Measurements from ENCODE around the gene EEPD1.

DNA sequence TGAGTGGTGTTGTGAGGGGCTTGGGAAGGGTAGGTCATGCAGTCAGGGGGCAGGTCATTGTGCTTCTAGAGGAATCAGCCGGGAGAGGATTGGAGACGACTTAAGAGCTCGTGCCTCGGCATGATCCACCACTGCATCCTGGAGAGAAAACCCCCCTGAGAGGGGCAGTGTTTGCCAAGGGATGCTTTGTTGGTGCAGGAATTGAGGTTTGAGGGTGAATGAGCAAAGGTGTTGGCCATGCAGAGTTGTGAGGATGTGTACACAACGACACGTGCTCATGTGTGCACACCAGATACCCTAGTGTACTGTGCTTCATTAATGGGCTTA lies 151.0 kb downstream of the EEPD1 start:
- TF ChIP-seq, protein P1, sequence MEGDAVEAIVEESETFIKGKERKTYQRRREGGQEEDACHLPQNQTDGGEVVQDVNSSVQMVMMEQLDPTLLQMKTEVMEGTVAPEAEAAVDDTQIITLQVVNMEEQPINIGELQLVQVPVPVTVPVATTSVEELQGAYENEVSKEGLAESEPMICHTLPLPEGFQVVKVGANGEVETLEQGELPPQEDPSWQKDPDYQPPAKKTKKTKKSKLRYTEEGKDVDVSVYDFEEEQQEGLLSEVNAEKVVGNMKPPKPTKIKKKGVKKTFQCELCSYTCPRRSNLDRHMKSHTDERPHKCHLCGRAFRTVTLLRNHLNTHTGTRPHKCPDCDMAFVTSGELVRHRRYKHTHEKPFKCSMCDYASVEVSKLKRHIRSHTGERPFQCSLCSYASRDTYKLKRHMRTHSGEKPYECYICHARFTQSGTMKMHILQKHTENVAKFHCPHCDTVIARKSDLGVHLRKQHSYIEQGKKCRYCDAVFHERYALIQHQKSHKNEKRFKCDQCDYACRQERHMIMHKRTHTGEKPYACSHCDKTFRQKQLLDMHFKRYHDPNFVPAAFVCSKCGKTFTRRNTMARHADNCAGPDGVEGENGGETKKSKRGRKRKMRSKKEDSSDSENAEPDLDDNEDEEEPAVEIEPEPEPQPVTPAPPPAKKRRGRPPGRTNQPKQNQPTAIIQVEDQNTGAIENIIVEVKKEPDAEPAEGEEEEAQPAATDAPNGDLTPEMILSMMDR (IDR thresholded peaks at IDR 0.05) = no peak
- TF ChIP-seq RAD21 (conservative IDR thresholded peaks at IDR 0.05 in 1 of 2, IDR thresholded peaks at IDR 0.05 in 1 of 2) (no peak), MYC (IDR thresholded peaks at IDR 0.05; ENCODE audit: borderline replicate concordance, low read length) (no peak), POLR2A (IDR thresholded peaks at IDR 0.05; ENCODE audit: low read length) (no peak), KDM1A (IDR thresholded peaks at IDR 0.05; ENCODE audit: low read depth) (no peak), RCOR1 (IDR thresholded peaks at IDR 0.05; ENCODE audit: low read depth, low read length) (no peak), ESRRA (IDR thresholded peaks at IDR 0.05; ENCODE audit: borderline replicate concordance, low read length) (no peak), BHLHE40 (IDR thresholded peaks at IDR 0.05; ENCODE audit: low read depth, low read length) (no peak), POLR2AphosphoS2 (conservative IDR thresholded peaks at IDR 0.05; ENCODE audit: low read length) (no peak), SREBF2 (IDR thresholded peaks at IDR 0.05) (no peak)
- TF ChIP-seq, protein P2, sequence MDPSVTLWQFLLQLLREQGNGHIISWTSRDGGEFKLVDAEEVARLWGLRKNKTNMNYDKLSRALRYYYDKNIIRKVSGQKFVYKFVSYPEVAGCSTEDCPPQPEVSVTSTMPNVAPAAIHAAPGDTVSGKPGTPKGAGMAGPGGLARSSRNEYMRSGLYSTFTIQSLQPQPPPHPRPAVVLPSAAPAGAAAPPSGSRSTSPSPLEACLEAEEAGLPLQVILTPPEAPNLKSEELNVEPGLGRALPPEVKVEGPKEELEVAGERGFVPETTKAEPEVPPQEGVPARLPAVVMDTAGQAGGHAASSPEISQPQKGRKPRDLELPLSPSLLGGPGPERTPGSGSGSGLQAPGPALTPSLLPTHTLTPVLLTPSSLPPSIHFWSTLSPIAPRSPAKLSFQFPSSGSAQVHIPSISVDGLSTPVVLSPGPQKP (IDR thresholded peaks at IDR 0.05; ENCODE audit: low read depth, low read length) = no peak
- TF ChIP-seq, protein P3, sequence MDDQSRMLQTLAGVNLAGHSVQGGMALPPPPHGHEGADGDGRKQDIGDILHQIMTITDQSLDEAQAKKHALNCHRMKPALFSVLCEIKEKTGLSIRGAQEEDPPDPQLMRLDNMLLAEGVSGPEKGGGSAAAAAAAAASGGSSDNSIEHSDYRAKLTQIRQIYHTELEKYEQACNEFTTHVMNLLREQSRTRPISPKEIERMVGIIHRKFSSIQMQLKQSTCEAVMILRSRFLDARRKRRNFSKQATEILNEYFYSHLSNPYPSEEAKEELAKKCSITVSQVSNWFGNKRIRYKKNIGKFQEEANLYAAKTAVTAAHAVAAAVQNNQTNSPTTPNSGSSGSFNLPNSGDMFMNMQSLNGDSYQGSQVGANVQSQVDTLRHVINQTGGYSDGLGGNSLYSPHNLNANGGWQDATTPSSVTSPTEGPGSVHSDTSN (IDR thresholded peaks at IDR 0.05) = no peak
